Prostate gland (tissue), 2 donors: ENCODE measurements around the gene RBM33. TPM values are rescaled to one million over a fixed set of nuclear protein-coding genes. Genes with fewer than 3 reads are reported as not detected.

Source experiments
- DNase-seq: peaks from one replicate; pipeline ENCODE4 v3.0.0-alpha.2; 2019; ENCODE audit warnings: low spot score
- H3K27ac ChIP-seq, 2 donors: fragments of 200-600 bp; sonication (generic); 2 replicates each; pipeline ENCODE4 v1.5.1; 2017 to 2019
- H3K27me3 ChIP-seq: fragments of 200-600 bp; sonication (generic); replicated peaks from 2 replicates; pipeline ENCODE4 v1.5.1; 2019; ENCODE audit not compliant: insufficient read depth
- H3K36me3 ChIP-seq, 2 donors: fragments of 200-600 bp; sonication (generic); 1 replicate in 1 of 2; 2 replicates in 1 of 2; pipeline versions ENCODE4 v1.5.1 to v1.8.1; 2017 to 2019
- H3K4me1 ChIP-seq: fragments of 200-600 bp; sonication (generic); replicated peaks from 2 replicates; pipeline ENCODE4 v1.5.1; 2019
- H3K4me3 ChIP-seq, 2 donors: fragments of 200-600 bp; sonication (generic); 2 replicates each; pipeline ENCODE4 v1.5.1; 2017 to 2019
- H3K9me3 ChIP-seq: fragments of 200-600 bp; sonication (generic); 2 replicates; pipeline ENCODE4 v1.5.1; 2017
- CTCF ChIP-seq, 4 experiments: fragments of 200-600 bp in 2 of 4; fragments of 450-650 bp in 2 of 4; sonication (generic) in 2 of 4; IDR thresholded peaks; 1 replicate in 3 of 4; 2 replicates in 1 of 4; pipeline ENCODE4 v1.5.1; 2016 to 2019; ENCODE audit warnings: antibody characterized with exemption in 4 of 4, mild to moderate bottlenecking in 2 of 4, moderate library complexity in 2 of 4
- POLR2A ChIP-seq: fragments of 450-650 bp; IDR thresholded peaks from one replicate; pipeline ENCODE4 v1.6.1; 2016; ENCODE audit warnings: antibody characterized with exemption, mild to moderate bottlenecking
- POLR2AphosphoS5 ChIP-seq: sonication (generic); formaldehyde crosslinking; IDR thresholded peaks from one replicate; pipeline ENCODE4 v1.6.1; 2017; ENCODE audit warnings: antibody characterized with exemption
- WGBS: methylation state at CpG from one replicate; pipeline ENCODE4 v1.1.5; 2018; 5-methylcytosine and 5-hydroxymethylcytosine counted together
- intact Hi-C: fragments of 100-400 bp; cut with DNase I; formaldehyde crosslinking; loops from one replicate; pipeline ENCODE4 v1.14.2; 2022
- total RNA-seq, 2 donors: library from RNA; depleted of rRNA; stranded (reverse); fragments of >200 nt; gene quantifications; one replicate each; pipeline ENCODE4 v1.1.0, GENCODE V29; 2016

RBM33 gene
- total RNA-seq, 2 donors from 2014 or later = 33.2 to 82.9 TPM

GRCh38 chr7:155809332-155809946 is 165.0 kb downstream of the RBM33 start:
- Histone ChIP-seq H3K27ac (no peak overlapping the region), H3K27me3 (peaks cover 23% of the 10 kb centered on the region), H3K9me3 (no peaks in the 10 kb centered on the region), H3K4me1 (peaks cover 9% of the 10 kb centered on the region), H3K36me3 (no peaks in the 10 kb centered on the region), H3K4me3 (peak overlapping the region; percentile 17 to 24)
- TF ChIP-seq POLR2AphosphoS5 = no peak
- TF ChIP-seq POLR2A = no peak
- no peak for TF ChIP-seq CTCF (IDR thresholded peaks at IDR 0.05)
- no peak for DNase-seq
- WGBS = 2% methylated on average over 41 of the region's 43 CpGs
- intact Hi-C loops = loop anchor here (10.0 kb wide), 1 partner anchor 955 kb away; no protein-coding TSS in a partner anchor

- Histone ChIP-seq H3K27ac (no peak overlapping the region), H3K4me3 (peak overlapping the region; percentile 17 to 24), H3K4me1 (peaks cover 9% of the 10 kb centered on the region), H3K27me3 (peaks cover 17% of the 10 kb centered on the region), H3K9me3 (no peaks in the 10 kb centered on the region), H3K36me3 (no peaks in the 10 kb centered on the region)
- intact Hi-C loops = loop anchor here (10.0 kb wide), 2 partner anchors 655 to 955 kb away; no protein-coding TSS in a partner anchor
- TF ChIP-seq POLR2A = no peak
- TF ChIP-seq CTCF (IDR thresholded peaks at IDR 0.05) = no peak
- no peak for TF ChIP-seq POLR2AphosphoS5
- DNase-seq = no peak
- WGBS = 2% methylated on average over 56 of the region's 69 CpGs
Measured at GRCh38 chr7:155809947-155810769, 165.7 kb downstream of the RBM33 start.

GRCh38 chr7:155810770-155811559 is 166.5 kb downstream of the RBM33 start:
- DNase-seq = no peak
- H3K9me3 ChIP-seq = no peaks in the 10 kb centered on the region
- peaks cover 9% of the 10 kb centered on the region for H3K4me1 ChIP-seq
- 2% methylated on average over 21 of the region's 21 CpGs for WGBS
- H3K27ac ChIP-seq = no peak overlapping the region
- H3K4me3 ChIP-seq = peak overlapping the region in 1 of 2 donors; percentile 17
- peaks cover 14% of the 10 kb centered on the region for H3K27me3 ChIP-seq
- no peak for TF ChIP-seq POLR2A
- no peak for TF ChIP-seq CTCF (IDR thresholded peaks at IDR 0.05)
- no peak for TF ChIP-seq POLR2AphosphoS5
- no peaks in the 10 kb centered on the region for H3K36me3 ChIP-seq
- intact Hi-C loops = loop anchor here (10.0 kb wide), 1 partner anchor 654 kb away; no protein-coding TSS in a partner anchor

GRCh38 chr7:155811560-155811894 is 167.1 kb downstream of the RBM33 start:
- Histone ChIP-seq H3K36me3 (no peaks in the 10 kb centered on the region), H3K27me3 (peaks cover 12% of the 10 kb centered on the region), H3K27ac (no peak overlapping the region), H3K4me3 (peak overlapping the region; percentile 8 to 11), H3K4me1 (peaks cover 9% of the 10 kb centered on the region), H3K9me3 (no peaks in the 10 kb centered on the region)
- 4% methylated on average over 13 of the region's 13 CpGs for WGBS
- TF ChIP-seq CTCF (IDR thresholded peaks at IDR 0.05) (no peak), POLR2AphosphoS5 (no peak), POLR2A (no peak)
- intact Hi-C loops = loop anchor here (10.0 kb wide), 1 partner anchor 653 kb away; no protein-coding TSS in a partner anchor
- DNase-seq = no peak
